ENCODE data around the gene HABP2.

The HABP2 gene

GRCh38 chr10:113560071-113560470 lies 7.2 kb downstream of the HABP2 start:
- DNase-seq: no peak

GRCh38 chr10:113561214-113561613 lies 8.4 kb downstream of the HABP2 start:
- DNase-seq: no peak

GRCh38 chr10:113562069-113562468 lies 9.2 kb downstream of the HABP2 start:
- DNase-seq: no peak

GRCh38 chr10:113562704-113563103 lies 9.9 kb downstream of the HABP2 start:
- no peak for DNase-seq

- peak; percentile 66 for DNase-seq
These were observed 10.6 kb downstream of the HABP2 start for GRCh38 chr10:113563306-113564088.

- DNase-seq: no peak
These were observed 12.5 kb downstream of the HABP2 start for GRCh38 chr10:113565364-113565763.

GRCh38 chr10:113566888-113567287 lies 14.0 kb downstream of the HABP2 start:
- no peak for DNase-seq

- DNase-seq: no peak
These were observed 16.7 kb downstream of the HABP2 start for GRCh38 chr10:113569576-113569975.

- no peak for DNase-seq
These were observed 19.9 kb downstream of the HABP2 start for GRCh38 chr10:113572520-113573290.

GRCh38 chr10:113573368-113573767 lies 20.5 kb downstream of the HABP2 start:
- DNase-seq: no peak

GRCh38 chr10:113576852-113577251 lies 24.0 kb downstream of the HABP2 start:
- DNase-seq: no peak

GRCh38 chr10:113578773-113579172 lies 25.9 kb downstream of the HABP2 start:
- no peak for DNase-seq

- DNase-seq: no peak
These were observed 28.2 kb downstream of the HABP2 start for GRCh38 chr10:113581092-113581491.

GRCh38 chr10:113583571-113583970 lies 30.7 kb downstream of the HABP2 start:
- no peak for DNase-seq

- DNase-seq: no peak
These were observed 33.1 kb downstream of the HABP2 start for GRCh38 chr10:113585949-113586348.

GRCh38 chr10:113589201-113589770 lies 36.4 kb downstream of the HABP2 start:
- no peak for DNase-seq

GRCh38 chr10:113590581-113590980 lies 37.7 kb downstream of the HABP2 start:
- no peak for DNase-seq

GRCh38 chr10:113592380-113592779 lies 39.5 kb downstream of the HABP2 start:
- no peak for DNase-seq

GRCh38 chr10:113594652-113595051 lies 41.8 kb downstream of the HABP2 start:
- no peak for DNase-seq

GRCh38 chr10:113600569-113600968 lies 47.7 kb downstream of the HABP2 start:
- no peak for DNase-seq

- DNase-seq: no peak
These were observed 50.4 kb downstream of the HABP2 start for GRCh38 chr10:113603057-113603777.

- no peak for DNase-seq
These were observed 51.7 kb downstream of the HABP2 start for GRCh38 chr10:113604572-113604971.

- no peak for DNase-seq
These were observed 52.6 kb downstream of the HABP2 start for GRCh38 chr10:113605268-113605978.

All from inflammatory macrophage treated with lipopolysaccharide for 4 hours (primary cell).